Measurements from ENCODE around the gene EPHA3.

DNA sequence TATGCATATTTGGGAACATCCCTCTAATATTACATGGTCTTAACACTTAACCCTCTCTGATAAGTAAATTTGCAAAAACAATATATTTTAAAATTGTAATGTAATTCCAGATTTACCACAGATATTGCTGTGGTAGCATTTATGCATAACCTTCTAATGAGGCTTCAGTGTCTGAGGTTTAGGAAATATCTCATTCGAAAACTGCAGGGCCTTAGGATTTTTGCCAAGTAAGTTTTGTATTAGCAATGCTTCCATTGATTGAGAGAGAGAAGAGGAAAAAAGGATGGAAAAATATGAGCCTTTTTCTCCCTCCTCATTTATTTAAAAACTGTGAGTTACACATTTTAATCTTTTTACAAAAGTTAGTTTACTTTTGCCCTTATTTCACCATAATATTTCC is 294.6 kb downstream of the EPHA3 start:
- TF ChIP-seq, protein P1, sequence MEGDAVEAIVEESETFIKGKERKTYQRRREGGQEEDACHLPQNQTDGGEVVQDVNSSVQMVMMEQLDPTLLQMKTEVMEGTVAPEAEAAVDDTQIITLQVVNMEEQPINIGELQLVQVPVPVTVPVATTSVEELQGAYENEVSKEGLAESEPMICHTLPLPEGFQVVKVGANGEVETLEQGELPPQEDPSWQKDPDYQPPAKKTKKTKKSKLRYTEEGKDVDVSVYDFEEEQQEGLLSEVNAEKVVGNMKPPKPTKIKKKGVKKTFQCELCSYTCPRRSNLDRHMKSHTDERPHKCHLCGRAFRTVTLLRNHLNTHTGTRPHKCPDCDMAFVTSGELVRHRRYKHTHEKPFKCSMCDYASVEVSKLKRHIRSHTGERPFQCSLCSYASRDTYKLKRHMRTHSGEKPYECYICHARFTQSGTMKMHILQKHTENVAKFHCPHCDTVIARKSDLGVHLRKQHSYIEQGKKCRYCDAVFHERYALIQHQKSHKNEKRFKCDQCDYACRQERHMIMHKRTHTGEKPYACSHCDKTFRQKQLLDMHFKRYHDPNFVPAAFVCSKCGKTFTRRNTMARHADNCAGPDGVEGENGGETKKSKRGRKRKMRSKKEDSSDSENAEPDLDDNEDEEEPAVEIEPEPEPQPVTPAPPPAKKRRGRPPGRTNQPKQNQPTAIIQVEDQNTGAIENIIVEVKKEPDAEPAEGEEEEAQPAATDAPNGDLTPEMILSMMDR (IDR thresholded peaks at IDR 0.05) = no peak
- TF ChIP-seq POLR2A (IDR thresholded peaks at IDR 0.05) = no peak
